GF-D8 (cell line): ENCODE measurements around the gene PPARG.

ENCODE experiments used
- DNase-seq: peaks from one replicate; lab custom pipeline; 2025; lab: John Stamatoyannopoulos, UW

Gene PPARG

DNA sequence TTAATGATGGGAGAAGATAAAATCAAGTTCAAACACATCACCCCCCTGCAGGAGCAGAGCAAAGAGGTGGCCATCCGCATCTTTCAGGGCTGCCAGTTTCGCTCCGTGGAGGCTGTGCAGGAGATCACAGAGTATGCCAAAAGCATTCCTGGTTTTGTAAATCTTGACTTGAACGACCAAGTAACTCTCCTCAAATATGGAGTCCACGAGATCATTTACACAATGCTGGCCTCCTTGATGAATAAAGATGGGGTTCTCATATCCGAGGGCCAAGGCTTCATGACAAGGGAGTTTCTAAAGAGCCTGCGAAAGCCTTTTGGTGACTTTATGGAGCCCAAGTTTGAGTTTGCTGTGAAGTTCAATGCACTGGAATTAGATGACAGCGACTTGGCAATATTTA lies 127.9 kb downstream of the PPARG start:
- no peak for DNase-seq

DNA sequence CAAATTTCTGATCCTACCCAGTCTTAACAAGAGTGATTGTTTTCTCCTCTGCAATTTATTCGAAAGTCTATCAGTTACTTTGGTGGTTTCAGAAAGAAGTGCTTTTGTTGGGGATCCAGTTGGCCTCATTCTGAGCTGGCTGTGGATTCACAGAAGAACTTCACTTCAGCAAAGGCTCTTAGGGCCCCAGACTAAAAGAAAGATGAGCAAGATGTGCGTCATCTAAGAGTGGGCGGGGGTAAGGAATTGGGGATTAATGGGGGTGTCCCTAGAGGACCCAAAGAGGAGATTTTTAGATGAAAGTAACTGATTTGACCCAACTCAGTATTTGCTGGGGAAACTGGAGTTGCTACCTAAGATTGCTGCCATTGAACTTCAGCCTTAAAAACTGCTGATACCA lies 131.5 kb downstream of the PPARG start:
- no peak for DNase-seq

- DNase-seq: no peak
Observed at GRCh38 chr3:12421132-12421531, 132.3 kb downstream of the PPARG start.

DNA sequence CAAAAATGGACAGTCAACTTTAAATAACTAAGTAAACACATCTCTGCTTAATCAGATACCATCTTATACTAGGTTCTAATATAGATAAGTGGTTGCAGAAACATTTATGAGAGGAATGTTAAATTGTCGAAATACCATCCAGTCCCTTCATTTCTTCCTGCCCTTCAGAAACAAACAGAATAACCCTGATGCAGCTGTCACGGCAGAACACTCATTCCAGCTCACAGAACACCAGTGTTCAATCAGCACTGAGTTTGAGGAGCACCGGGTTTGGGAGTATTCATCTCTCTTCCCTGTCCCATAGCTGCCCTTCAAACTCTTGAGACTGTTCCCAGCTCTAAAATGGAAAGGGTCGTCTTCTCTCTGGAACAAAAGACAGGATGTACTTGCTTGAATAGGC lies 134.3 kb downstream of the PPARG start:
- DNase-seq: no peak

- no peak for DNase-seq
Observed at GRCh38 chr3:12423918-12424630, 135.2 kb downstream of the PPARG start.

- no peak for DNase-seq
Observed at GRCh38 chr3:12424635-12425319, 135.9 kb downstream of the PPARG start.

- DNase-seq: no peak
Observed at GRCh38 chr3:12425850-12426579, 137.1 kb downstream of the PPARG start.

DNA sequence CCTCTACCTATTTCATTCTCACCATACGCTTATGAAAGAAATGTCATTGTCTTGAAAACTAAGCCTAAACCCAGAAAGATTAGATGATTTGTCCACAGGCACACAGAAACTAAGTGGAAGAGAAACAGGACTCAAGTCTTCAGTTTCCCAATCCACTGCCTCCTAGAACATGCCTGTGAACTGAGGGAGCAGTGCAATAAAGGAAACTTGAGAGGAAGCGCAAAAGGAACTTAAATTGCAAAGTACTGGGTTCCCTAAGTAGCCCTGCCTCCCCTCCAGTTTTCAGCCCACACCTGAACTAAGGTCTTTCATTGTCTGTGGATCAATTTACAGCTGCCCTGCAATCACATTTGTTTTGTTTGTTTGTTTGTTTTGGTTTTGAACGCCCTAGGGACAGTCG lies 138.7 kb downstream of the PPARG start:
- no peak for DNase-seq

- no peak for DNase-seq
Observed at GRCh38 chr3:12428126-12428525, 139.3 kb downstream of the PPARG start.

DNA sequence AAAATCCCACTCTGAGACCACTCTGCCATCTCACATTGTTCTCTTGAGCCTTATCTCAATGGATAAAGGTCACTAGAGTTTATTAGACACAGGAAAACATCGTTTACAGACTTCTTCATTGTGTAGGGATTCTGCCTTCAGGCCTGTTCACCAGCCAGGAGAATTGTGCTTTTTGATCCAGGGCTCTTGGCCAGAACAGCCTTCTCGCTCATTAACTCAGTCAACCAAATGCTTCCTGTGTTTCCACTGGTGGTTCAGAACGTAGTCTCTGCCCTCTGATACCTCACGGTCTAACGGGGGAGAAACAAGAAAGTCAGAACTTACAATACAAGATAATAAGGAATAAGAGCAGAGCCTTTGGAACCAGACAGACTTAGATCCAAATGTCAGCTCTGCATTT lies 141.2 kb downstream of the PPARG start:
- no peak for DNase-seq

- DNase-seq: no peak
Observed at GRCh38 chr3:12433823-12434222, 145.0 kb downstream of the PPARG start.

- no peak for DNase-seq
Observed at GRCh38 chr3:12436514-12437220, 147.8 kb downstream of the PPARG start.

- no peak for DNase-seq
Observed at GRCh38 chr3:12437221-12437605, 148.3 kb downstream of the PPARG start.

DNA sequence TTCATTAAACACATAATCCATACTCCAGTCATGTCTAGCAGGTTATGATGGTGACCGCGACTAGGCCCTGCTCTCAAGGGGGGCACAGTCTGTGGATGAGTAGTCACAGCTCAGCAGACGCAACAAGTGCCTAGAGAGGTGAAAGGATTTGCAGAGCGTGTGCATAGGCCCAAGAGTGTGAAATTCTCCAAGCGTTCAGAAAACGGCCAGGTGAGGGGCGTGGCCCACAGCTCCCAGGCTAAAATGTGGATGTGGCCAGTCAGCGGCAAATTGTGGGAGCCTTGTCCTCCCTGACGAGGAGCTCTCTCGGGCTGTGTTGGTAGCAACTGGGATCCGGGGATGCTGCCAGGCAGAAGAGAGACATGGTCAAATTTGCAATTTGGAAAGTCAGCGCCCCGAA lies 149.0 kb downstream of the PPARG start:
- DNase-seq: no peak

GRCh38 chr3:12438318-12438717 lies 149.4 kb downstream of the PPARG start:
- DNase-seq: no peak

DNA sequence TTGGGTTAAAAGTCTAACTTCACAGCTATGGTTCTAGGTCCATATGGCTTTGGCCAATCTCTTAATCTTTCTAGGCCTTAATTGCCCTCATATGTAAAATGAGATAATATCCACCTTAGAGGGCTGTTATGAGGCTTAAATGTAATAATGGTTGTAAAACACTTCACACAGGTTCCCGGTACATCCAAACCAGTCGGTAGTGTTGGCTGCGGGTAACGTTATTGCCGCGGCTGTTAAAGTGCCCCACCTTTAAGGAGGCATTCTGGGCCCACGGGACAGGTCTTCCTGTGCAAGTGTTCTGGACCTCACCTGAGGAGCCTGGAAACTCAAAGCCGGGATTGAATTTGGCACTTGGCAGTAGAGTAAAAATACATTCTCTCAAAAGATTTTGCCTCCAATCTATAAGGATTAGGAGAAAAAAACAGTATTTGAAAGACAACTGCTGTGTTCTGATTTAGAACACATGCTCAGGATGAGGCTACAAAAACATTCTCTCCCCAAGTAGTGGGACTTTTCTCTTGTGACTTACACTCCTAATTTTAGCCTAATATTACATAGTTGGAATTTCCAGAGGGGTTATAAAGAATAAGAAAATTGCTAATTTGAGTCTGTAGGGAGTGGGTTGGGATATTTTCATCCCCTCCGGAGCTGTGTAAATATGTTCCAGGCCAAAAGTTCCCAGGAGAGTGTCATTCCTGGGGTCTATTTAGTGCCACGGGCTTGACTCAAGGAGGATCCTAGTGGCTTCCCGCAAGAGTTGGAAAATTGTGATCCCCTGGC lies 150.5 kb downstream of the PPARG start:
- DNase-seq: no peak

DNA sequence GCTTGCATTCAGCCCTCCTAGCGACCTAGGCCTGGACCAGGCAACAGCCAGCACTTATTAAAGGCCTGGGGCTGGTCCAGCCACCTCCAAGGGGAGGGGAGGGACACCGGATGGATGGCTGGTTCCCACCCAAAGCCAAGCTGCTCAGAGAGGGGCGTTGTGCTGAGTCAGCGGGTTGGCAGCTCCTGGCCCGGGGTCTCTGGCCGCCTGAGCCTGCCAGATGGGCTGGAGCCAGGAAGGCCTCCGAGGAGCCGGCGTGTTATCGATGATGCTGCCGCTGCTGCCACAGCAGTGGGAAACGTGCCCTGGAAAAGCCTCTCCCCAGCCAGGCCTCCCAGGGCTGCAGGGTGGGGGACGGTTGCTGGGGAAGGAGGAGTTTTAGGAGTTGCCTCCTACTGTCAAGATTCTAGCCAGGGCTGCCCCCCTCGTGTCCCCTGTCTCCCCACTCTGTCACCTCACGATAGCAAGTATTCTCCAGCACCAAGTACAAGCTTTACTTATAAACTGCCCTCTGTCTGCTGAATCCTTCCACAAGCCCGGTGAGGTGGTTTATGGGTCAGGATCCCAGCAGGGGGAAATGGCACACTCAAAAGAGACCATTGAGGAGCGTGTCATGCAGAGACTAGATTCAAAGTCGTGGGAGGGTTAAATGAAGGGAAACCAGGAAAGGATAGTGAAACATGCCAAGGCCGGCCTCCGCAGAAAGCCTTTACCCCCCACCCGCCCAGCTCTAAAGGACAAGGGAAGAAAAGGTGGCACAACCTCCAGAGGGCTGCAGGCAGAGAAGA lies 152.3 kb downstream of the PPARG start:
- DNase-seq: no peak

DNA sequence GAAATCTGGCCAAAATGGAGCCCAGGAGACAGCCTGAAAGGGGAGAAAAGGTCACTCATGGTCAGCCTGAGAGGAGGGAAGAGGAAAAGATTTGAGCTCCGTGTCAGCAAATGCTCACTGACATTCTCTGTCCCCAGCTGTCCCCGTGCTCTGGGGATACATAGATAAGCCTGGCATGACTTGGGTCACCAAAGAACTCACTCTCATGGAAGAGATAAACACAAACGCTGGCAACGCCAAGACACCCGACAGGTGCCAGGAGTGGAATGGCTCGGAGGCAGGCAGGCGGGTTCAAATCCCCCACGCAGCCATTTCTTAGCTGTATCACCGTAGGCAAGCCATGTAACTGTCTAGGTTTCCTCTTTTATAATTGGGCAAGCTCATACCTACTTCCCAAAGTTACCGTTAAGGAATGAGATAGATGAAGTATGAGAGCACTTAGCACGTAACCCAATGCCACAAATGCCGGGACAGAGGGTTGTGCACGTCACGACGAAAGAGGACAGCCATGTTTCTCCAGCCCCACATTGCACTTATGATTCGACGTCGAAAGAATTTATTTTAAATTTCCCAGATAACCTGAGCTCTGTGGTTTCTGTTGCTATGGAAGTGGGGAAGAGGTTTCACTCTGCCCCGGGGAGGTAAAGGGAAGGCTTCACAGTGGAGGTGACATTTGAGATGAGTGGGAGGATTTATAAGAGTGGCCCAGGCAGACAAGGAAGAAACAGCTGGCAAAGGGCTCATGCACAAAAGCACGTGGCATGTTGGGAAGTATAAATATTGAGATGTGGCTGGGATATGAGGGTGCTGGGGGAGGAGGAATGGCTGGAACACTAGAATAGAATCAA lies 154.0 kb downstream of the PPARG start:
- DNase-seq: no peak

DNA sequence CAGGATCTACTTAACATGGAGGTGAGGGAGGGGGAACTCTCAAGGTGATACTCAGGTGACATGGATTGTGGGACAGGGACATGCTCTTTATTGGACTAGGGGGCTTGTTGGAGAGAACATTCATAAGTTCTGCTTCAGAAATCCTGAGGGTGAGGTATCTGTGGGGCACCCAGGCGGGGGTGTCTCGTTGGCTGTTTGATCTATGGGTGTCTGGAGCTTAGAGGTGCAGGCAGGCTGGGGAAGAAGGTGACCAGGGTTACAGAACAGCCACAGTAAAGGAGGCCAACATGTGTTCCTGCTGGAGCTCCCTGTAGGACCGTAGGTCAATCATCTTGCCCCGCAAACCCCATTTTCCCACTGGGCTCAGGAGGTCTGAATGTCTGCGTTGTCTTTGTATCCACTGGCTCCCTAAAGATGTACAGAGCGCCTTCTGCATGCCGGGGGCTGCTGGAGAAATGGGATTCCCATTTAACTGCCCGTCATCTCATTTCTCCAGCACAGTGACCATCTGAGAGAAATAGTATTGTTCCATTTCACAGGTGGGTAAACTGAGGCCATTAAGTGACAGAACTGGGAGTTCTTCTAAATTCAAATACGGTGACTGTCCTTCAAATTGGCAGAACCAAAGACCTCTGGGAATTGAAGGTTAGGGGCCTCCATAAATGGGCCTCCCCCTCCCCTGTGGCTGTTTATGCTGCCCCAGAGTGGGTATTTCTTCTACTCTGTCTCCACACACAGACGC lies 155.1 kb downstream of the PPARG start:
- no peak for DNase-seq
